ENCODE results near the gene IKZF5.

DNA sequence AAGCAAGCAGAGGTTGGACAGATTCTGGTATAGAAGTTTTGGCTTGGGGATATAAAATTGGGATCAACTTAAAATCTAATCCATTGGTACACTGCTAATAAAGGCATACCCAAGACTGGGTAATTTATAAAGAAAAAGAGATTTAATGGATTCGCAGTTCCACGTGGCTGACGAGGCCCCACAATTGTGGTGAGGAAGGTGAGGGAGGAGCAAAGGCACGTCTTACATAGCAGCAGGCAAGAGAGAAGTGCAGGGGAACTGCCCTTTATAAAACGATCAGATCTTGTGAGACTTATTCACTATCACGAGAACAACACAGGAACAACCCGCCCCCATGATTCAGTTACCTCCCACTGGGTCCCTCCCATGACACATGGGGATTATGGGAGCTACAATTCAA lies 9.9 kb upstream of the IKZF5 start:
- TF ChIP-seq POLR2AphosphoS5 (IDR thresholded peaks at IDR 0.05; ENCODE audit: low read depth, low read length) = no peak
- TF ChIP-seq TAF1 (IDR thresholded peaks at IDR 0.05; ENCODE audit: borderline replicate concordance, low read depth, low read length) = no peak
